ENCODE measurements around the gene LUC7L.
"Not testable (repeated sequence)": the region's sequence is repeated elsewhere in the genome, so short reads cannot be mapped to it uniquely, and the experiment has no call there.

The LUC7L gene

DNA sequence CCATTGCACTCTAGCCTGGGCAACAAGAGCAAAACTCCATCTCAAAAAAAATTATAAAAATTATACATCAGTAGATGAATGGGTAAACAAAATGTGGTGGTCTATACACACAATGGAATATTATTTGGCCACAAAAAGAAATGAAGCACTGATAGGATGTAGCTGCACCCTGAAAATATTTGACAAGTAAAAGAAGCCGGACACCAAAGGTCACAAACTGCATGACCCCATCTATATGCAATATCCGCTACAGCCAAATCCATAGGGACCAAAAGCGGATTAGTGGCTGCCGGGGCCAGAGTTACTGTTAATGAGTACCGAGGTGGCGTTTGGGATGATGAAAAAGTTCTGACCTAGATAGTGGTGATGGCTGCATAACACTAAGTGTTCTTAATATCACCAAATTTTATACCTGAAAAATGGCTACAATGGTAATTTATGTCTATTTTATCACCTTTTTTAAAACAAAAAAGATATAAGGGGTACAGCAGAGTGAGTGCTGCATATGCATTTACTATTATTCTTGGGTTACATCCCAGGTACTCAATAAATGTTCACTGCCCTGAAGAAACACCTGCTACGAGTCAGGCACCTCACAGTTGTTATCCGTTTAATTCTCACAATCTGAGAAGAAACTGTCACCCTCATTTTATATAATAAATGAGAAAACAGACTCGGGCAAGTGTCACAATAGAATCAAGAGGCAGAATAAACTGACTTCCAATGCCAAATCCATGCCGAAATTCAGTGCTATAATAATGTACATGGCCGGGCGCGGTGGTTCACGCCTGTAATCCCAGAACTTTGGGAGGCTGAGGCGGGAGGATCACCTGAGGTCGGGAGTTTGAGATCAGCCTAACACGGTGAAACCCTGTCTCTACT lies 49.8 kb downstream of the LUC7L start:
- no peak for DNase-seq (ENCODE audit: low read depth)

DNA sequence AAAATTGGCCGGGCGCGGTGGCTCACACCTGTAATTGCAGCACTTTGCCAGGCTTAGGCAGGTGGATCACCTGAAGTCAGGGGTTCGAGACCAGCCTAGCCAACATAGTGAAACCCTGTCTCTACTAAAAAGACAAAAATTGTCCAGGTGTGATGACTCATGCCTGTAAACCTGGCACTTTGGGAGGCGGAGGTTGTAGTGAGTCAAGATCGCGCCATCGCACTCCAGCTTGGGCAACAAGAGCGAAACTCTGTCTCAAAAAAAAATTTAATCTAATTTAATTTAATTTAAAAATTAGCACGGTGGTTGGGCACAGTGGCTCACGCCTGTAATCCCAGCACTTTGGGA lies 50.6 kb downstream of the LUC7L start:
- no peak for DNase-seq (ENCODE audit: low read depth)

DNA sequence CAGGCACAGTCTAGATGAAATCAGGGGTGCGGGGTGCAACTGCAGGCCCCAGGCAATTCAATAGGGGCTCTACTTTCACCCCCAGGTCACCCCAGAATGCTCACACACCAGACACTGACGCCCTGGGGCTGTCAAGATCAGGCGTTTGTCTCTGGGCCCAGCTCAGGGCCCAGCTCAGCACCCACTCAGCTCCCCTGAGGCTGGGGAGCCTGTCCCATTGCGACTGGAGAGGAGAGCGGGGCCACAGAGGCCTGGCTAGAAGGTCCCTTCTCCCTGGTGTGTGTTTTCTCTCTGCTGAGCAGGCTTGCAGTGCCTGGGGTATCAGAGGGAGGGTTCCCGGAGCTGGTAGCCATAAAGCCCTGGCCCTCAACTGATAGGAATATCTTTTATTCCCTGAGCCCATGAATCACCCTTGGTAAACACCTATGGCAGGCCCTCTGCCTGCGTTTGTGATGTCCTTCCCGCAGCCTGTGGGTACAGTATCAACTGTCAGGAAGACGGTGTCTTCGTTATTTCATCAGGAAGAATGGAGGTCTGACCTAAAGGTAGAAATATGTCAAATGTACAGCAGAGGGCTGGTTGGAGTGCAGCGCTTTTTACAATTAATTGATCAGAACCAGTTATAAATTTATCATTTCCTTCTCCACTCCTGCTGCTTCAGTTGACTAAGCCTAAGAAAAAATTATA lies 51.1 kb downstream of the LUC7L start:
- DNase-seq (ENCODE audit: low read depth), result no peak

DNA sequence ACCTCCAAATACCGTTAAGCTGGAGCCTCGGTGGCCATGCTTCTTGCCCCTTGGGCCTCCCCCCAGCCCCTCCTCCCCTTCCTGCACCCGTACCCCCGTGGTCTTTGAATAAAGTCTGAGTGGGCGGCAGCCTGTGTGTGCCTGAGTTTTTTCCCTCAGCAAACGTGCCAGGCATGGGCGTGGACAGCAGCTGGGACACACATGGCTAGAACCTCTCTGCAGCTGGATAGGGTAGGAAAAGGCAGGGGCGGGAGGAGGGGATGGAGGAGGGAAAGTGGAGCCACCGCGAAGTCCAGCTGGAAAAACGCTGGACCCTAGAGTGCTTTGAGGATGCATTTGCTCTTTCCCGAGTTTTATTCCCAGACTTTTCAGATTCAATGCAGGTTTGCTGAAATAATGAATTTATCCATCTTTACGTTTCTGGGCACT lies 51.8 kb downstream of the LUC7L start:
- no peak for DNase-seq (ENCODE audit: low read depth)

DNA sequence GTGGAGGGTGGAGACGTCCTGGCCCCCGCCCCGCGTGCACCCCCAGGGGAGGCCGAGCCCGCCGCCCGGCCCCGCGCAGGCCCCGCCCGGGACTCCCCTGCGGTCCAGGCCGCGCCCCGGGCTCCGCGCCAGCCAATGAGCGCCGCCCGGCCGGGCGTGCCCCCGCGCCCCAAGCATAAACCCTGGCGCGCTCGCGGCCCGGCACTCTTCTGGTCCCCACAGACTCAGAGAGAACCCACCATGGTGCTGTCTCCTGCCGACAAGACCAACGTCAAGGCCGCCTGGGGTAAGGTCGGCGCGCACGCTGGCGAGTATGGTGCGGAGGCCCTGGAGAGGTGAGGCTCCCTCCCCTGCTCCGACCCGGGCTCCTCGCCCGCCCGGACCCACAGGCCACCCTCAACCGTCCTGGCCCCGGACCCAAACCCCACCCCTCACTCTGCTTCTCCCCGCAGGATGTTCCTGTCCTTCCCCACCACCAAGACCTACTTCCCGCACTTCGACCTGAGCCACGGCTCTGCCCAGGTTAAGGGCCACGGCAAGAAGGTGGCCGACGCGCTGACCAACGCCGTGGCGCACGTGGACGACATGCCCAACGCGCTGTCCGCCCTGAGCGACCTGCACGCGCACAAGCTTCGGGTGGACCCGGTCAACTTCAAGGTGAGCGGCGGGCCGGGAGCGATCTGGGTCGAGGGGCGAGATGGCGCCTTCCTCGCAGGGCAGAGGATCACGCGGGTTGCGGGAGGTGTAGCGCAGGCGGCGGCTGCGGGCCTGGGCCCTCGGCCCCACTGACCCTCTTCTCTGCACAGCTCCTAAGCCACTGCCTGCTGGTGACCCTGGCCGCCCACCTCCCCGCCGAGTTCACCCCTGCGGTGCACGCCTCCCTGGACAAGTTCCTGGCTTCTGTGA lies 52.5 kb downstream of the LUC7L start, which contains the start of gene HBA1:
HBA1 (plus strand) TSS at position 204 of the 906 bp plus-strand sequence; CDS start at position 241, 37 bp downstream.
- not testable (repeated sequence) for DNase-seq (ENCODE audit: low read depth)

DNA sequence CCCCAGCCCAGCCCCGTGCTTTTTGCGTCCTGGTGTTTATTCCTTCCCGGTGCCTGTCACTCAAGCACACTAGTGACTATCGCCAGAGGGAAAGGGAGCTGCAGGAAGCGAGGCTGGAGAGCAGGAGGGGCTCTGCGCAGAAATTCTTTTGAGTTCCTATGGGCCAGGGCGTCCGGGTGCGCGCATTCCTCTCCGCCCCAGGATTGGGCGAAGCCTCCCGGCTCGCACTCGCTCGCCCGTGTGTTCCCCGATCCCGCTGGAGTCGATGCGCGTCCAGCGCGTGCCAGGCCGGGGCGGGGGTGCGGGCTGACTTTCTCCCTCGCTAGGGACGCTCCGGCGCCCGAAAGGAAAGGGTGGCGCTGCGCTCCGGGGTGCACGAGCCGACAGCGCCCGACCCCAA lies 53.2 kb downstream of the LUC7L start:
- not testable (repeated sequence) for DNase-seq (ENCODE audit: low read depth)

DNA sequence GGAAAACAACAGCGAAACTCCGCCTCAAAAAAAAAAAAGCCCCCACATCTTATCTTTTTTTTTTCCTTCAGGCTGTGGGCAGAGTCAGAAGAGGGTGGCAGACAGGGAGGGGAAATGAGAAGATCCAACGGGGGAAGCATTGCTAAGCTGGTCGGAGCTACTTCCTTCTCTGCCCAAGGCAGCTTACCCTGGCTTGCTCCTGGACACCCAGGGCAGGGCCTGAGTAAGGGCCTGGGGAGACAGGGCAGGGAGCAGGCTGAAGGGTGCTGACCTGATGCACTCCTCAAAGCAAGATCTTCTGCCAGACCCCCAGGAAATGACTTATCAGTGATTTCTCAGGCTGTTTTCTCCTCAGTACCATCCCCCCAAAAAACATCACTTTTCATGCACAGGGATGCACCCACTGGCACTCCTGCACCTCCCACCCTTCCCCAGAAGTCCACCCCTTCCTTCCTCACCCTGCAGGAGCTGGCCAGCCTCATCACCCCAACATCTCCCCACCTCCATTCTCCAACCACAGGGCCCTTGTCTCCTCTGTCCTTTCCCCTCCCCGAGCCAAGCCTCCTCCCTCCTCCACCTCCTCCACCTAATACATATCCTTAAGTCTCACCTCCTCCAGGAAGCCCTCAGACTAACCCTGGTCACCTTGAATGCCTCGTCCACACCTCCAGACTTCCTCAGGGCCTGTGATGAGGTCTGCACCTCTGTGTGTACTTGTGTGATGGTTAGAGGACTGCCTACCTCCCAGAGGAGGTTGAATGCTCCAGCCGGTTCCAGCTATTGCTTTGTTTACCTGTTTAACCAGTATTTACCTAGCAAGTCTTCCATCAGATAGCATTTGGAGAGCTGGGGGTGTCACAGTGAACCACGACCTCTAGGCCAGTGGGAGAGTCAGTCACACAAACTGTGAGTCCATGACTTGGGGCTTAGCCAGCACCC lies 54.0 kb downstream of the LUC7L start:
- no peak for DNase-seq (ENCODE audit: low read depth)

DNA sequence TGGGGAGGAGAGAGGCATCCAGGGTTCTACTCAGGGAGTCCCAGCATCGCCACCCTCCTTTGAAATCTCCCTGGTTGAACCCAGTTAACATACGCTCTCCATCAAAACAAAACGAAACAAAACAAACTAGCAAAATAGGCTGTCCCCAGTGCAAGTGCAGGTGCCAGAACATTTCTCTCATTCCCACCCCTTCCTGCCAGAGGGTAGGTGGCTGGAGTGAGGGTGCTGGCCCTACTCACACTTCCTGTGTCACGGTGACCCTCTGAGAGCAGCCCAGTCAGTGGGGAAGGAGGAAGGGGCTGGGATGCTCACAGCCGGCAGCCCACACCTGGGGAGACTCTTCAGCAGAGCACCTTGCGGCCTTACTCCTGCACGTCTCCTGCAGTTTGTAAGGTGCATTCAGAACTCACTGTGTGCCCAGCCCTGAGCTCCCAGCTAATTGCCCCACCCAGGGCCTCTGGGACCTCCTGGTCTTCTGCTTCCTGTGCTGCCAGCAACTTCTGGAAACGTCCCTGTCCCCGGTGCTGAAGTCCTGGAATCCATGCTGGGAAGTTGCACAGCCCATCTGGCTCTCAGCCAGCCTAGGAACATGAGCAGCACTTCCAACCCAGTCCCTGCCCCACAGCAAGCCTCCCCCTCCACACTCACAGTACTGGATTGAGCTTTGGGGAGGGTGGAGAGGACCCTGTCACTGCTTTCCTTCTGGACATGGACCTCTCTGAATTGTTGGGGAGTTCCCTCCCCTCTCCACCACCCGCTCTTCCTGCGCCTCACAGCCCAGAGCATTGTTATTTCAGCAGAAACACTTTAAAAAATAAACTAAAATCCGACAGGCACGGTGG lies 55.1 kb downstream of the LUC7L start:
- DNase-seq (ENCODE audit: low read depth), result not testable (repeated sequence)

DNA sequence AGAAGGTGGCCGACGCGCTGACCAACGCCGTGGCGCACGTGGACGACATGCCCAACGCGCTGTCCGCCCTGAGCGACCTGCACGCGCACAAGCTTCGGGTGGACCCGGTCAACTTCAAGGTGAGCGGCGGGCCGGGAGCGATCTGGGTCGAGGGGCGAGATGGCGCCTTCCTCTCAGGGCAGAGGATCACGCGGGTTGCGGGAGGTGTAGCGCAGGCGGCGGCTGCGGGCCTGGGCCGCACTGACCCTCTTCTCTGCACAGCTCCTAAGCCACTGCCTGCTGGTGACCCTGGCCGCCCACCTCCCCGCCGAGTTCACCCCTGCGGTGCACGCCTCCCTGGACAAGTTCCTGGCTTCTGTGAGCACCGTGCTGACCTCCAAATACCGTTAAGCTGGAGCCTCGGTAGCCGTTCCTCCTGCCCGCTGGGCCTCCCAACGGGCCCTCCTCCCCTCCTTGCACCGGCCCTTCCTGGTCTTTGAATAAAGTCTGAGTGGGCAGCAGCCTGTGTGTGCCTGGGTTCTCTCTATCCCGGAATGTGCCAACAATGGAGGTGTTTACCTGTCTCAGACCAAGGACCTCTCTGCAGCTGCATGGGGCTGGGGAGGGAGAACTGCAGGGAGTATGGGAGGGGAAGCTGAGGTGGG lies 55.9 kb downstream of the LUC7L start:
- DNase-seq (ENCODE audit: low read depth), result not testable (repeated sequence)

DNA sequence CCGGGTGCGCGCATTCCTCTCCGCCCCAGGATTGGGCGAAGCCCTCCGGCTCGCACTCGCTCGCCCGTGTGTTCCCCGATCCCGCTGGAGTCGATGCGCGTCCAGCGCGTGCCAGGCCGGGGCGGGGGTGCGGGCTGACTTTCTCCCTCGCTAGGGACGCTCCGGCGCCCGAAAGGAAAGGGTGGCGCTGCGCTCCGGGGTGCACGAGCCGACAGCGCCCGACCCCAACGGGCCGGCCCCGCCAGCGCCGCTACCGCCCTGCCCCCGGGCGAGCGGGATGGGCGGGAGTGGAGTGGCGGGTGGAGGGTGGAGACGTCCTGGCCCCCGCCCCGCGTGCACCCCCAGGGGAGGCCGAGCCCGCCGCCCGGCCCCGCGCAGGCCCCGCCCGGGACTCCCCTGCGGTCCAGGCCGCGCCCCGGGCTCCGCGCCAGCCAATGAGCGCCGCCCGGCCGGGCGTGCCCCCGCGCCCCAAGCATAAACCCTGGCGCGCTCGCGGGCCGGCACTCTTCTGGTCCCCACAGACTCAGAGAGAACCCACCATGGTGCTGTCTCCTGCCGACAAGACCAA lies 56.8 kb downstream of the LUC7L start, which contains the start of gene HBA2:
HBA2 (plus strand) TSS at position 503 of the 568 bp plus-strand sequence; CDS start at position 540, 37 bp downstream.
- not testable (repeated sequence) for DNase-seq (ENCODE audit: low read depth)

DNA sequence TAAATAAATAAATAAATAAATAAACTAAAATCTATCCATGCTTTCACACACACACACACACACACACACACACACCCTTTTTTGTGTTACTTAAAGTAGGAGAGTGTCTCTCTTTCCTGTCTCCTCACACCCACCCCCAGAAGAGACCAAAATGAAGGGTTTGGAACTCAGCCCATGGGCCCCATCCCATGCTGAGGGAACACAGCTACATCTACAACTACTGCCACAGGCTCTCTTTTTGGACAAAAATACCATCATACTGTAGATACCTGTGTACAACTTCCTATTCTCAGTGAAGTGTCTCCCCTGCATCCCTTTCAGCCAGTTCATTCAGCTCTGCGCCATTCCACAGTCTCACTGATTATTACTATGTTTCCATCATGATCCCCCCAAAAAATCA lies 58.5 kb downstream of the LUC7L start:
- DNase-seq (ENCODE audit: low read depth), result no peak

DNA sequence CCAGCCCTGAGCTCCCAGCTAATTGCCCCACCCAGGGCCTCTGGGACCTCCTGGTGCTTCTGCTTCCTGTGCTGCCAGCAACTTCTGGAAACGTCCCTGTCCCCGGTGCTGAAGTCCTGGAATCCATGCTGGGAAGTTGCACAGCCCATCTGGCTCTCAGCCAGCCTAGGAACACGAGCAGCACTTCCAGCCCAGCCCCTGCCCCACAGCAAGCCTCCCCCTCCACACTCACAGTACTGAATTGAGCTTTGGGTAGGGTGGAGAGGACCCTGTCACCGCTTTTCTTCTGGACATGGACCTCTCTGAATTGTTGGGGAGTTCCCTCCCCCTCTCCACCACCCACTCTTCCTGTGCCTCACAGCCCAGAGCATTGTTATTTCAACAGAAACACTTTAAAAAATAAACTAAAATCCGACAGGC lies 59.2 kb downstream of the LUC7L start:
- DNase-seq (ENCODE audit: low read depth), result not testable (repeated sequence)

DNA sequence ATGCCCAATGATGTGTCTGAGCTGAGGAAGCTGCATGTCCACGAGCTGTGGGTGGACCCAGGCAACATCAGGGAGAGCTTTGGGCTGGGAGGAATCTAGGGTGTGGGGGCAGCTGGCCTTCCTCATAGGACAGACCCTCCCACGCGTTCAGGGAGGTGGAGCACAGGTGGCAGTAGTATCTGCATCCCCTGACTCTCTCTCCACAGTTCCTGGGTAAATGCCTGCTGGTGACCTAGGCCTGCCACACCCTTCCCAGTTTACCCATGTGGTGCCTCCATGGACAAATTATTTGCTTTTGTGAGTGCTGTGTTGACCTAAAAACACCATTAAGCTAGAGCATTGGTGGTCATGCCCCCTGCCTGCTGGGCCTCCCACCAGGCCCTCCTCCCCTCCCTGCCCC lies 60.2 kb downstream of the LUC7L start:
- DNase-seq (ENCODE audit: low read depth), result no peak

DNA sequence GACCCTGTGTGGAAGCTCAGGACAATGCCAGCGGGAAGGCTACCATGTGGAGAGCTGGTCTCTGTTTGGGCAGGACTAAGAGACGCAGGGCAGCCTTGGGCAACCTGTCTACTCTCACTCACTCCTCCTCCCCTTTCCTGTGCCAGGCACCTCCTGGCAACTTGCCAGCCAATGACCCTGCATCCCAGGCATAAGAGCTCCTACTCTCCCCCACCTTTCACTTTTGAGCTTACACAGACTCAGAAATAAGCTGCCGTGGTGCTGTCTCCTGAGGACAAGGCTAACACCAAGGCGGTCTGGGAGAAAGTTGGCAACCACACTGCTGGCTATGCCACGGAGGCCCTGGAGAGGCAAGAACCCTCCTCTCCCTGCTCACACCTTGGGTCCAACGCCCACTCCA lies 60.8 kb downstream of the LUC7L start:
- DNase-seq (ENCODE audit: low read depth), result no peak

DNA sequence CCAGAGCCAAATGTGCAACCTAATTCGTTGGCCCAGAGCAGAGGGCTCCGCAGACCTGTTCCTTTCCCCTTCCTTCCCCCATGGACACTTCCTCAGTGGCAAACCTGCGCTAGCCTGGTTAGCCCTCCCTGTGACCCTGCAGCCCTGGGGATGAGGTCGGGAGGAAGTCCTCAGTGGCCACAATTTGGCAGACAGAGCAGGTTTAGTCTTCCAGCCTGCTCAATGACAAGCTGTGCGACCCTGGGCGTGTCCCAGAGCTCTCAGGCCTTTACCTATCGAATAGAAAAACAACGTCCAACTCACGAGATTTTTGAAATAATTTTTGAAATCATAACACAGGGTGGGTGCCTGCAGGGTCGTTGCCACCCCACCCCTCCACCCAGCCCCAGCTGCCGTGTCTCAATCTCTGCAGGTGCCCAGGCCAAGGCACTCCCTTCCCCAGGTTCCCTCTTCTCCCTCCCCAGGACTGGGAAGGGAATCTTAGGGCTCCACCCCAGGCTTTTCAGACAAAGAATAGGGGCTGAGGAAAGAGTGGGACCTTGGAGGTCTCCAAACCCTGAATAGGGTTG lies 62.0 kb downstream of the LUC7L start:
- DNase-seq (ENCODE audit: low read depth), result no peak

DNA sequence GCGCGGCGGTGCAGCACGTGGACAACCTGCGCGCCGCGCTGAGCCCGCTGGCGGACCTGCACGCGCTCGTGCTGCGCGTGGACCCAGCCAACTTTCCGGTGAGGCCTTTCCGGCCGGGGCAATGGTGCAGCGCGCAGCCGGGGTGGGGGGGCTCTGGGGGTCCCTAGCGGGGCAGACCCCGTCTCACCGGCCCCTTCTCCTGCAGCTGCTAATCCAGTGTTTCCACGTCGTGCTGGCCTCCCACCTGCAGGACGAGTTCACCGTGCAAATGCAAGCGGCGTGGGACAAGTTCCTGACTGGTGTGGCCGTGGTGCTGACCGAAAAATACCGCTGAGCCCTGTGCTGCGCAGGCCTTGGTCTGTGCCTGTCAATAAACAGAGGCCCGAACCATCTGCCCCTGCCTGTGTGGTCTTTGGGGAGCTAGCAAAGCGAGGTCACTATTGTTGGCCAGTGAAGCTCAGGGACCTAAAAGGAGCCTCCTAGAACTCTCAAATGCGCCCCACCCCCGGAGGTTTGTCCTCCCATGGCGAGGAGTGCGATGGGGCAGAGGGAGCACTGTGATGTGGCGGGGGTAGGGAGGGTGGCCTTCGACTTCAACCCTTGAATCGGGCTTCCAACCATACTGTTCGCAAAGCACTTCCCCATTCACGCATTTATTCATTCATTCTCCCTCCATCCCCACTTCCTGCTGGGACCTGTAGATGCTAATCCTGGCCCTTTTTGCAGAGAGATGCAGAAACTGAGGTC lies 62.7 kb downstream of the LUC7L start:
- no peak for DNase-seq (ENCODE audit: low read depth)

DNA sequence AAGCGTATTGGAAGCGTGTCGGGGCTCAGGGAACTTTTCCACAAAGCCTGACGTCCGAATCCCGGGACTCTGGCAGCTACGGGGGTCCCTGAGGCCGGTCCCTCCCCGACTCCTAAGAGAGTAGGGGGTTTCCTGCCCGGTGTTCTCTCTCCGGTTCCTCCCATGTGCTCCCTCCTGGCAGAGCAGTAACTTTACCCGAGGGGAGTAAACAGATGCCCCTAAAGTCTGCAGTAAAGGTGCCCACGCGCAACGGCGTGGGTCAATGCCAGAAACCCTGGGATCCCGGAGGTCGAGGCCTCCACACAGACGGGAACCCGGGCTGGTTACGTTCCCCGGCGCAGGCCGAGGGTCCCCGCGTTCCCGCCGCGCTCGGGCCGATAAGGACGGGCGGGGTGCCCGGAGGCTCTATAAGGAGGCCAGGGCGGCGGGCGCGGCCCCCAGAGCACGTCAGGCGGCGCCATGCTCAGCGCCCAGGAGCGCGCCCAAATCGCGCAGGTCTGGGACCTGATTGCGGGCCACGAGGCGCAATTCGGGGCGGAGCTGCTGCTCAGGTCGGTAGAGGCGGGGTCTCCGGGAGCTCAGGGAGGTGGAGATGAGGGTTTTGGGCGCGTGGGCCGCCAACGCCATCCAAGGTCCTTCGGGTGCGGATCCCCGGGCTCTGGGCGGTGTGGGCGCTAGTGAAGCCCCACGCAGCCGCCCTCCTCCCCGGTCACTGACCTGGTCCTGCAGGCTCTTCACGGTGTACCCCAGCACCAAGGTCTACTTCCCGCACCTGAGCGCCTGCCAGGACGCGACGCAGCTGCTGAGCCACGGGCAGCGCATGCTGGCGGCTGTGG lies 63.5 kb downstream of the LUC7L start, which contains the start of gene HBM:
HBM (plus strand) TSS at position 440 of the 836 bp plus-strand sequence; CDS start at position 460, 20 bp downstream.
- no peak for DNase-seq (ENCODE audit: low read depth)

Measured in activated T-cell treated with anti-CD3 and anti-CD28 coated beads for 24 hours (primary cell).